SIG-M5 treated with dmso at 0.1 percent for 504 hours (cell line): ENCODE results near the gene KIR3DL3.
"Not testable (repeated sequence)": the region's sequence is repeated elsewhere in the genome, so short reads cannot be mapped to it uniquely, and the experiment has no call there.

Source experiments
- DNase-seq: peaks from one replicate; lab custom pipeline; 2025; ENCODE audit not compliant: unreplicated experiment; lab: John Stamatoyannopoulos, UW

The KIR3DL3 gene

DNA sequence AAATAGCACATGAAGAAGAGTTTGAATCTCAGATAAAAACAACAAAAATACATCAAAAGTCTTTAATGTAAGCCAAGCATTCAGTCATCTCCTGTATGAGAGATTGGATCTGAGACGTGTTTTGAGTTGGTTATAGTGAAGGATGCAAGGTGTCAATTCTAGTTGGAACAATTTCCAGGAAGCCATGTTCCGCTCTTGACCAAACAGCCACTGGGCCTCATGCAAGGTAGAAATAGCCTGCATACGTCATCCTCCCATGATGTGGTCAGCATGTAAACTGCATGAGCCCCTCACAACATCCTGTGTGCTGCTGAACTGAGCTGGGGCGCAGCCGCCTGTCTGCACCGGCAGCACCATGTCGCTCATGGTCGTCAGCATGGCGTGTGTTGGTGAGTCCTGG, at the start of gene KIR3DL3:
TSS of gene KIR3DL3 (plus strand) at position 301 of the 400 bp plus-strand sequence. CDS start at position 356, 55 bp downstream.
- DNase-seq: no peak

GRCh38 chr19:54676210-54676834, 47.9 kb upstream of the KIR3DL3 start:
- peak; percentile 53 for DNase-seq

DNA sequence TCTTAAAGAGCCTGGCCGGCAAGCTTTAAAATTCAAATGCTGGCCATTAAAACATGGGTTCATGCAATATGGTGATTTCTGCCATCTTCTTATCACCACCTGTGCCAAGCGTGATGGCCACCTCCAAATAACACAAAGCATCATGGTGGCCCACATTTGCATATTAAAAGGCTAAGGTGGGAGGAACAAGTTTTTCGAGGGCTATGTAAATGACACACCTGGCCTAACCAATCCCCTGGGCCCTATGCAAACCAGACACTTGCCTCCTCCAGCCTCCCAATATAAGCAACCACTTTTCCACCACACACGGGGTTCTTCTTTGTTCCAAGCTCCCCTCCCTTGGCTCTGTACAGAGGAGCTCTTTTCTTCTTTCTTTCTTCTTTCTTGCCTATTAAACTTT, 47.0 kb upstream of the KIR3DL3 start:
- DNase-seq: no peak

- not testable (repeated sequence) for DNase-seq
Measured at GRCh38 chr19:54681596-54681995, 42.6 kb upstream of the KIR3DL3 start.

GRCh38 chr19:54682306-54682856, 41.9 kb upstream of the KIR3DL3 start:
- no peak for DNase-seq

- peak; percentile 73 for DNase-seq
Measured at GRCh38 chr19:54684527-54684926, 39.7 kb upstream of the KIR3DL3 start.

DNA sequence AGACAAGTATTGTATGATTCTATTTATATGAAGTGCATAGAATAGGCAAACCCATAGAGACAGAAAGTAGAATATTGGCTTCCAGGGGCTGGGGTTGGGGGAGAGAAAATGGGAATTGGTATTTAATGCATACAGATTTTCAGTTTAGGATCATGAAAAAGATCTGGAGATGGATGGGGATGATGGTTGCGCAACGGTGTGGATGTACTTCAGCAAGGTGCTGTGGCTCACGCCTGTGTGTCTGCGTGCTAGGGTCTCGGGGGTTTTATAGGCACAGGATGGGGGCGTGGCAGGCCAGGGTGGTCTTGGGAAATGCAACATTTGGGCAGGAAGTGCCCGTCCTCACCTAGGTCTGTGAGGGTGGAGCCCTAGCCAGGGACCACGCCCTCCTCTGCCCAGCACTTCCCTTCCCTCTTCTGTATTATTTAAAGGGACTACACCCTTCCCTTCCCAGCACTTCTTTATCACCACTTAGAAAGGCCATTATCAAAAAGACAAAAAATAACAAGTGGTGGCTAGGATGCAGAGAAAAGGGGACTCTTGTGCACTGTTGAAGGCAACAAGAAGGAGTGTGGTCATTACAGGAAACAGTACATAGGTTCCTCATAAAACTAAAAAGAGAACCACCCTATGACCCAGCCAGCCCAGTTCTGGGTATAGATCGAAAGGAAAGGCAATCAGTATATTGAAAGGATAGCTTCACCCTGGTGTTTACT, 32.5 kb upstream of the KIR3DL3 start:
- DNase-seq: no peak

DNA sequence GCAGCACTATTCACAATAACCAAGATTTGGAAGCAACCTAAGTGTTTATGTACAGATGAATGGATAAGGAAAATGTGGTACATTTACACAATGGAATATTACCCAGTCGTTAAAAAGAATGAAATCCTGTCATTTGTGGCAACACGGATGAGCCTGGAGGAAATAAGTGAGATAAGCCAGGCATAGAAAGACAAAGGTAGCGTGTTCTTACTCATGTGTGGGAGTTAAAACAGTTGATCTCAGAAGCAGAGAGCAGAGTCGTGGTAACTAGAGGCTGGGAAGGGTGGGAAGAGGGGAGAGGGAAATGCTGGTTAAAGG, 32.0 kb upstream of the KIR3DL3 start:
- no peak for DNase-seq

DNA sequence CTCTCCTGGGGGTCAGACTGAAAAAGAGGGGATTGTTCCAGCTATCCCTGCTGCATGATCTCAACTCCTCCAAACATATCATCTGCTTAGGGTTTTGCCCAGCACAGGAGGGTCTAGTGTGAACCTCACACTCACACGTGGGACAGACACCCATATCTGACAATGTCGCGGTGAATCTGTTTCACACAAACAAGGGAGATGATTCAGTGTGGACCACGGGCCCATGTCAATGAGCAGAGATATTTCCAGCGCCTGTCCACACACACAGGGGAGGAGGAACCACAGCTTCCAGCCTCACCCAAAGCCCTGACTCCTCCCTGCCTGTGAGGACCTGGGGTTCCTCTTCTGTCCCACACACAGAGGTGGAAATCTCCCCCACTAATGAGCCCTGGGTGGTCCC, 29.6 kb upstream of the KIR3DL3 start:
- DNase-seq: no peak

DNA sequence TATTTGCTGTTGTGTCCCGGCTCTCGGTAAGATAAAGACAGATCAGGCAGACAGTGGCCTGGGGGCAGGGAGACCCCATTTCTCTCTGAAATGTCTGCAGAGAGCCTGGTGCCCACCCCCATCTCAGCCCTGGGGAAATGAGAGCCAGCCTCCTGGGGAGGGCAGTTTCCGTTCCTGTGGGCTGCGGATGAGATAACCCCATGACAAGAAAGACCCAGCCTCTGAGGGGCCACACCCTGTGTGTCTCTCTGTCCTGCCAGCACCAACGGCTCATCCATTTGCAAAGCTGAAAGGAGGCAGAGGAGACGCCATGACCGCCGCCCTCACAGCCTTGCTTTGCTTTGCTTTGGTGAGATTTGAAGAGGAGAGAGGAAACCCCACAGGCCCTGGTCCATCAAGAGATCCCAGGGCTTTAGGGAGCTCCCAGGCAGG, 28.1 kb upstream of the KIR3DL3 start:
- DNase-seq: peak; percentile 22

DNA sequence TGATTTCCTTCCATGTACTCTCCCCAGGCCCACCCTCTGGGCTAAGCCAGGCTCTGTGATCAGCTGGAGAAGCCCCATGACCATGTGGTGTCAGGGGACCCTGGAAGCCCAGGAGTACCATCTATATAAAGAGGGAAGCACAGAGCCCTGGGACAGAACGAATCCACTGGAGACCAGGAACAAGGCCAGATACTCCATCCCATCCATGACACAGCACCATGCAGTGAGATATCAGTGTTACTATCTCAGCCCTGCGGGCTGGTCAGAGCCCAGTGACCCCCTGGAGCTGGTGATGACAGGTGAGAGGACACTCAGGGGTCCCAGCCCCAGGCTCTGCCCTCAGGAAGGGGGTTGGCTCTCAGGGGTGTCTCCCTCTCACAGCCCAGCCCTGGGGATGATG, 27.5 kb upstream of the KIR3DL3 start:
- no peak for DNase-seq

- DNase-seq: not testable (repeated sequence)
Measured at GRCh38 chr19:54697716-54698115, 26.5 kb upstream of the KIR3DL3 start.

DNA sequence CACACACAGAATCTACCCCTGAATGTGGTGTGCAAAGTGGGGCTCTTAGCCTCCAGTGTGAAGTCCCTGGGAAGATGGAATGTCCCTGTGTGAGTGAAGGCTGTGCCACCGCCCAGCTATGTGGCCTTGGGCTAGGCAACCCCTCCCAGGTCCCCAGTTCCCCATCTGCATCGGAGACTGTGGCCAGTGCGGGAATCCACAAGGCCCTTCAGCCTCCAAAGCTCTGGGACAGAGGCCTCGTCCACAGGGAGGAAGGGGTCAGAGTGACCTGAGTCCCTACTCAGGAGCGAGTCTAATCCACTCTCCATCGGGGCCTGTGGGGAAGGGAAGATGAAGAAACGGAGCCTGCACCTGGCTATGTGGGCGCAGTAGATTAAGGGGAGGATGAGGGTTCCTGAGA, 19.3 kb upstream of the KIR3DL3 start:
- DNase-seq: no peak

GRCh38 chr19:54707962-54708361, 16.3 kb upstream of the KIR3DL3 start:
- DNase-seq: no peak

DNA sequence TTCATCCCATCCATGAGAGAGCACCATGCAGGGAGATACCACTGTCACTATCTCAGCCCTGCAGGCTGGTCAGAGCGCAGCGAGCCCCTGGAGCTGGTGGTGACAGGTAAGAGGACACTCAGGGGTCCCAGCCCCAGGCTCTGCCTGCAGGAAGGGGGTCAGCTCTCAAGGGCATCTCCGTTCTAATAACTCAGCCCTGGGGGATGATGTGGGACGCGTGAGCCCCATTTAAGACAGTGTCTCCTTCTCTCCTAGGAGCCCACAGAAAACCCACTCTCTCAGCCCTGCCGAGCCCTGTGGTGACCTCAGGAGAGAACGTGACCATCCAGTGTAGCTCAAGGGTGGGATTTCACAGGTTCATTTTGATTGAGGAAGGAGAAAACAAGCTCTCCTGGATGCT, 15.5 kb upstream of the KIR3DL3 start:
- DNase-seq: no peak

- no peak for DNase-seq
Measured at GRCh38 chr19:54709212-54709948, 14.9 kb upstream of the KIR3DL3 start.

DNA sequence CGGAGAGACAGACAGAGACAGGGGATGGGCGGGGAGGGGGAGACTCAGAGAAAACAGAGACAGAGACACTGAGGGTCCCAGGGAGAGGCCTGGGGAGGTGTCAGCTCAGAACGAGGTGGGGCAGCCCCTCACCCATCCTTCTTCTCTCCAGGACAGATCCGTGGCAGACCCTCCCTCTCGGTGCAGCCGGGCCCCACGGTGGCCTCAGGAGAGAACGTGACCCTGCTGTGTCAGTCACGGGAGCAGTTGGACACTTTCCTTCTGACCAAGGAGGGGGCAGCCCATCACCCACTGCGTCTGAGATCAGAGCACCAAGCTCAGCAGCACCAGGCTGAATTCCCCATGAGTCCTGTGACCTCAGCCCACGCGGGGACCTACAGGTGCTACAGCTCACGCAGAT, 14.3 kb upstream of the KIR3DL3 start:
- DNase-seq: not testable (repeated sequence)

GRCh38 chr19:54724644-54725043, 402 bp downstream of the KIR3DL3 start:
- no peak for DNase-seq

DNA sequence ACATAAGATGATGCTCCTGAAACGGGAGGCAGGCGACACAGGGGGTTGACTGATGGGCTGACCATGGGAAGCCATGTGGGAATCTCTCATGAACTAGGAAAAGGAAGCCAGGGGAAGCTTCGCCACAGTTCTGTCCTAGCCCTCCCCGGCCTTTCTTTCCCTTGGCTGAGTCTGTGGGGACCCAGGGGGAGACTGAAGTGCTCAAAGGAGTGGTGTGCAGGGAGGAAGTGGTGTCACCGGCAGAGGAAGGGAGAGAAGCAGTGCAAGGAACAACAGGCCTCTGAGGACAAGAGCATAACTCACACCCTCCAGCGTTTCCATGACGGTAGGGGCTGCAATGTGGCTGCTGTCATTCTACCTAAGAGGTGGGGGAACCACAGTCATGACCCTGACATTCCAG, 1.1 kb downstream of the KIR3DL3 start:
- DNase-seq: no peak

DNA sequence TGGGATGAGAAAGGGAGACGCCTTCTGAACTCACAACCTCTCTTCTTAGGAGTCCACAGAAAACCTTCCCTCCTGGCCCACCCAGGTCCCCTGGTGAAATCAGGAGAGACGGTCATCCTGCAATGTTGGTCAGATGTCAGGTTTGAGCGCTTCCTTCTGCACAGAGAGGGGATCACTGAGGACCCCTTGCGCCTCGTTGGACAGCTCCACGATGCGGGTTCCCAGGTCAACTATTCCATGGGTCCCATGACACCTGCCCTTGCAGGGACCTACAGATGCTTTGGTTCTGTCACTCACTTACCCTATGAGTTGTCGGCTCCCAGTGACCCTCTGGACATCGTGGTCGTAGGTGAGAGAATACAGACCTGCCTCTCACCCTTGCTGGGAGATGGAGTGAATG, 3.3 kb downstream of the KIR3DL3 start:
- DNase-seq: no peak

GRCh38 chr19:54728167-54728566, 3.9 kb downstream of the KIR3DL3 start:
- no peak for DNase-seq
